GM12878 (cell line): ENCODE results near the gene PLEKHM3. TPM values are rescaled to one million over a fixed set of nuclear protein-coding genes. Genes with fewer than 3 reads are reported as not detected.

Experiments
- ATAC-seq: fragments of 200-7000 bp; cut with Tn5 transposase; 3 replicates; pipeline ENCODE4 v1.9.1; 2020; ENCODE audit warnings: mild to moderate bottlenecking, moderate library complexity
- BruUV-seq: library from RNA; stranded (reverse); fragments of 400-500 nt; replicated peaks from 2 replicates; lab custom pipeline; 2021; lab: Mats Ljungman, UMichigan
- CTCF ChIA-PET: fragments of 300-600 bp; sonication (Branson Sonifier 250); formaldehyde crosslinking; extraction: SDS; loops from one replicate; lab custom pipeline; 2021; ENCODE audit warnings: inconsistent platforms; lab: Yijun Ruan, JAX
- POLR2A ChIA-PET: fragments of 350-600 bp; formaldehyde crosslinking; extraction: SDS; loops from one replicate; lab custom pipeline; 2021; ENCODE audit warnings: inconsistent platforms; lab: Charles Lee
- RAD21 ChIA-PET: fragments of 300-600 bp; sonication (Branson Sonifier 250); formaldehyde crosslinking; loops from one replicate; lab custom pipeline; 2023; ENCODE audit warnings: antibody characterized with exemption; ENCODE audit not compliant: unreplicated experiment; lab: Charles Lee
- SMC1A ChIA-PET: fragments of 300-600 bp; sonication (Branson Sonifier 250); formaldehyde crosslinking; loops from one replicate; lab custom pipeline; 2023; ENCODE audit not compliant: unreplicated experiment, uncharacterized antibody; lab: Charles Lee
- DNase-seq: peaks from one replicate; pipeline ENCODE4 v3.0.0-alpha.2; 2011; ENCODE audit warnings: low read depth, low spot score
- FAIRE-seq: peaks from 3 replicates; lab custom pipeline; 2011; peaks lifted over from hg19 to GRCh38; lab: Jason Lieb, UNC
- H2AFZ ChIP-seq: 2 replicates; pipeline ENCODE4 v1.6.0; 2011; ENCODE audit warnings: low read depth, low read length, control low read depth; ENCODE audit not compliant: control insufficient read depth
- H3K27ac ChIP-seq: 2 replicates; pipeline ENCODE4 v1.5.1; 2011; ENCODE audit warnings: control low read depth; ENCODE audit not compliant: control insufficient read depth, insufficient read depth
- H3K27me3 ChIP-seq, 2 experiments: replicated peaks in 1 of 2; 2 replicates each; pipeline versions ENCODE4 v1.6.0 to v1.6.1; 2011; ENCODE audit warnings: low read length in 1 of 2; ENCODE audit not compliant: control insufficient read depth in 2 of 2, insufficient read depth in 2 of 2
- H3K36me3 ChIP-seq, 2 experiments: 2 replicates each; pipeline ENCODE4 v1.5.1; 2011; ENCODE audit warnings: low read length in 1 of 2; ENCODE audit not compliant: control insufficient read depth in 2 of 2, insufficient read depth in 2 of 2
- H3K4me1 ChIP-seq: 2 replicates; pipeline ENCODE4 v1.6.1; 2011; ENCODE audit warnings: mild to moderate bottlenecking, low read length, moderate library complexity, mixed read lengths; ENCODE audit not compliant: control insufficient read depth, insufficient read depth
- H3K4me2 ChIP-seq: 2 replicates; pipeline ENCODE4 v1.6.0; 2011; ENCODE audit warnings: control low read depth; ENCODE audit not compliant: control insufficient read depth, insufficient read depth
- H3K4me3 ChIP-seq: fragments of 200-600 bp; sonication (generic); 2 replicates; pipeline ENCODE4 v1.5.1; 2016
- H3K79me2 ChIP-seq: 2 replicates; pipeline ENCODE4 v1.6.0; 2011; ENCODE audit warnings: low read length; ENCODE audit not compliant: control insufficient read depth, insufficient read depth
- H3K9ac ChIP-seq: 2 replicates; pipeline ENCODE4 v1.8.0; 2011; ENCODE audit warnings: low read length, control low read depth, mixed read lengths; ENCODE audit not compliant: control insufficient read depth, insufficient read depth
- H3K9me3 ChIP-seq: replicated peaks from 3 replicates; pipeline ENCODE4 v1.5.1; 2011; ENCODE audit warnings: mild to moderate bottlenecking, low read length; ENCODE audit not compliant: control insufficient read depth, insufficient read depth
- H4K20me1 ChIP-seq: 2 replicates; pipeline ENCODE4 v1.6.0; 2011; ENCODE audit not compliant: control insufficient read depth, insufficient read depth
- BRCA1 ChIP-seq: IDR thresholded peaks from 2 replicates; pipeline ENCODE4 v1.6.1; 2011; ENCODE audit warnings: low read depth, low read length, improper control_type of control experiment
- TCF7 ChIP-seq: IDR thresholded peaks from 2 replicates; pipeline ENCODE4 v1.6.1; 2014; ENCODE audit warnings: antibody characterized with exemption, borderline replicate concordance
- WGBS: methylation state at CpG from one replicate; pipeline ENCODE4 v1.1.6; 2016; ENCODE audit warnings: low lambda C conversion rate; ENCODE audit not compliant: insufficient replicate concordance, insufficient coverage; ENCODE audit errors: missing lambda C conversion rate; 5-methylcytosine and 5-hydroxymethylcytosine counted together
- in situ Hi-C: fragments of 300-500 bp; cut with MboI; formaldehyde crosslinking; loops from 9 replicates; pipeline ENCODE4 v1.14.3; 2018; ENCODE audit warnings: mixed read lengths
- intact Hi-C: fragments of 100-400 bp; cut with micrococcal nuclease; formaldehyde crosslinking; loops from one replicate; pipeline ENCODE4 v1.14.2; 2022; ENCODE audit not compliant: unreplicated experiment
- polyA plus RNA-seq, 11 experiments: library from polyadenylated mRNA; depleted of rRNA in 4 of 11; unstranded in 6 of 11; stranded (reverse) in 5 of 11; fragments of >200 nt; fragmentation: Nextera tagmentation in 4 of 11; fragmentation: Illumina TruSeq in 1 of 11; extraction: Ambion mirVana in 4 of 11; extraction: Trizol in 1 of 11; gene quantifications; 1 replicate in 1 of 11; 2 replicates in 10 of 11; pipeline versions ENCODE4 v1.2.1 to v1.2.3, GENCODE V29; 2011 to 2016; ENCODE audit warnings: inconsistent platforms in 2 of 11, missing spikeins in 2 of 11, low read depth in 1 of 11
- total RNA-seq, 4 experiments: library from RNA; depleted of rRNA in 3 of 4; stranded (reverse); fragments of >200 nt in 3 of 4; fragmentation: Illumina TruSeq in 1 of 4; extraction: Trizol in 1 of 4; gene quantifications; 2 replicates each; pipeline versions ENCODE4 v1.2.1 to v1.2.3, GENCODE V29; 2013 to 2021
- TF ChIP-seq, protein P1 (sequence below): fragments of 450-650 bp; IDR thresholded peaks from 2 replicates; pipeline ENCODE4 v1.6.1; 2017; ENCODE audit warnings: mild to moderate bottlenecking, moderate library complexity
- TF ChIP-seq, protein P2 (sequence below): IDR thresholded peaks from 2 replicates; pipeline ENCODE4 v1.6.1; 2011; ENCODE audit warnings: borderline replicate concordance, low read depth, mild to moderate bottlenecking, moderate library complexity, mixed read lengths, low read length; ENCODE audit not compliant: insufficient read depth; ENCODE audit errors: extremely low read length
- TF ChIP-seq, protein P3 (sequence below): fragments of 450-650 bp; IDR thresholded peaks from 2 replicates; pipeline ENCODE4 v1.6.1; 2014; ENCODE audit warnings: mild to moderate bottlenecking
- TF ChIP-seq, protein P4 (sequence below): fragments of 450-650 bp; IDR thresholded peaks from 2 replicates; pipeline ENCODE4 v1.6.1; 2018; ENCODE audit warnings: borderline replicate concordance, mild to moderate bottlenecking; ENCODE audit not compliant: partially characterized antibody

The PLEKHM3 gene
- total and polyA plus RNA-seq, 10 of the 15 experiments (the other 5 are each of a cell fraction or from before 2014, with no cell fraction given) = 1.4 to 5.6 (median 3.0) TPM

DNA sequence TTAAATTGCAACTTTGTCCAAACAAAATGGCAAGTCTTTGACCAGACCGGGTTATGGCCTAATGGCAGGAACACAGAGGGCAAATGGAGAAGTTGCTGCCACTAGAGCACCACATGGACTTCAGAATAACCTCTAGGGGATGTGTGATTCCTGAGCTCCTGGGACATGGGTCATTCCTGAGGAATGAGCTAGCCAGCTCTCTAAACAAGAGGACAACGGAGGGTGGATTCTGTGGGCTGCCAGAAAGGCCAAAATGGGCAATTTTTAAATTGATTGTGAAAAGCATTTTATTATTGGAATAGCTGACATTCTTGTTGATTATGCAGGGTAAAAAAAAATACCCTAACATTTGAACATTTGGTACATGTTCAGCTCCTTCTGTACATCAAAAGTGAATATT, 145.8 kb downstream of the PLEKHM3 start:
- BruUV-seq = no TSS peak

More for the DNA sequence above, 145.8 kb downstream of the PLEKHM3 start:
- TF ChIP-seq TCF7 (no peak), BRCA1 (no peak)
- TF ChIP-seq, protein P1, sequence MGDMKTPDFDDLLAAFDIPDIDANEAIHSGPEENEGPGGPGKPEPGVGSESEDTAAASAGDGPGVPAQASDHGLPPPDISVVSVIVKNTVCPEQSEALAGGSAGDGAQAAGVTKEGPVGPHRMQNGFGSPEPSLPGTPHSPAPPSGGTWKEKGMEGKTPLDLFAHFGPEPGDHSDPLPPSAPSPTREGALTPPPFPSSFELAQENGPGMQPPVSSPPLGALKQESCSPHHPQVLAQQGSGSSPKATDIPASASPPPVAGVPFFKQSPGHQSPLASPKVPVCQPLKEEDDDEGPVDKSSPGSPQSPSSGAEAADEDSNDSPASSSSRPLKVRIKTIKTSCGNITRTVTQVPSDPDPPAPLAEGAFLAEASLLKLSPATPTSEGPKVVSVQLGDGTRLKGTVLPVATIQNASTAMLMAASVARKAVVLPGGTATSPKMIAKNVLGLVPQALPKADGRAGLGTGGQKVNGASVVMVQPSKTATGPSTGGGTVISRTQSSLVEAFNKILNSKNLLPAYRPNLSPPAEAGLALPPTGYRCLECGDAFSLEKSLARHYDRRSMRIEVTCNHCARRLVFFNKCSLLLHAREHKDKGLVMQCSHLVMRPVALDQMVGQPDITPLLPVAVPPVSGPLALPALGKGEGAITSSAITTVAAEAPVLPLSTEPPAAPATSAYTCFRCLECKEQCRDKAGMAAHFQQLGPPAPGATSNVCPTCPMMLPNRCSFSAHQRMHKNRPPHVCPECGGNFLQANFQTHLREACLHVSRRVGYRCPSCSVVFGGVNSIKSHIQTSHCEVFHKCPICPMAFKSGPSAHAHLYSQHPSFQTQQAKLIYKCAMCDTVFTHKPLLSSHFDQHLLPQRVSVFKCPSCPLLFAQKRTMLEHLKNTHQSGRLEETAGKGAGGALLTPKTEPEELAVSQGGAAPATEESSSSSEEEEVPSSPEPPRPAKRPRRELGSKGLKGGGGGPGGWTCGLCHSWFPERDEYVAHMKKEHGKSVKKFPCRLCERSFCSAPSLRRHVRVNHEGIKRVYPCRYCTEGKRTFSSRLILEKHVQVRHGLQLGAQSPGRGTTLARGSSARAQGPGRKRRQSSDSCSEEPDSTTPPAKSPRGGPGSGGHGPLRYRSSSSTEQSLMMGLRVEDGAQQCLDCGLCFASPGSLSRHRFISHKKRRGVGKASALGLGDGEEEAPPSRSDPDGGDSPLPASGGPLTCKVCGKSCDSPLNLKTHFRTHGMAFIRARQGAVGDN = no peak
- TF ChIP-seq, protein P2, sequence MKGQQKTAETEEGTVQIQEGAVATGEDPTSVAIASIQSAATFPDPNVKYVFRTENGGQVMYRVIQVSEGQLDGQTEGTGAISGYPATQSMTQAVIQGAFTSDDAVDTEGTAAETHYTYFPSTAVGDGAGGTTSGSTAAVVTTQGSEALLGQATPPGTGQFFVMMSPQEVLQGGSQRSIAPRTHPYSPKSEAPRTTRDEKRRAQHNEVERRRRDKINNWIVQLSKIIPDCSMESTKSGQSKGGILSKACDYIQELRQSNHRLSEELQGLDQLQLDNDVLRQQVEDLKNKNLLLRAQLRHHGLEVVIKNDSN = no peak
- TF ChIP-seq, protein P3, sequence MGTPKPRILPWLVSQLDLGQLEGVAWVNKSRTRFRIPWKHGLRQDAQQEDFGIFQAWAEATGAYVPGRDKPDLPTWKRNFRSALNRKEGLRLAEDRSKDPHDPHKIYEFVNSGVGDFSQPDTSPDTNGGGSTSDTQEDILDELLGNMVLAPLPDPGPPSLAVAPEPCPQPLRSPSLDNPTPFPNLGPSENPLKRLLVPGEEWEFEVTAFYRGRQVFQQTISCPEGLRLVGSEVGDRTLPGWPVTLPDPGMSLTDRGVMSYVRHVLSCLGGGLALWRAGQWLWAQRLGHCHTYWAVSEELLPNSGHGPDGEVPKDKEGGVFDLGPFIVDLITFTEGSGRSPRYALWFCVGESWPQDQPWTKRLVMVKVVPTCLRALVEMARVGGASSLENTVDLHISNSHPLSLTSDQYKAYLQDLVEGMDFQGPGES = no peak
- TF ChIP-seq, protein P4, sequence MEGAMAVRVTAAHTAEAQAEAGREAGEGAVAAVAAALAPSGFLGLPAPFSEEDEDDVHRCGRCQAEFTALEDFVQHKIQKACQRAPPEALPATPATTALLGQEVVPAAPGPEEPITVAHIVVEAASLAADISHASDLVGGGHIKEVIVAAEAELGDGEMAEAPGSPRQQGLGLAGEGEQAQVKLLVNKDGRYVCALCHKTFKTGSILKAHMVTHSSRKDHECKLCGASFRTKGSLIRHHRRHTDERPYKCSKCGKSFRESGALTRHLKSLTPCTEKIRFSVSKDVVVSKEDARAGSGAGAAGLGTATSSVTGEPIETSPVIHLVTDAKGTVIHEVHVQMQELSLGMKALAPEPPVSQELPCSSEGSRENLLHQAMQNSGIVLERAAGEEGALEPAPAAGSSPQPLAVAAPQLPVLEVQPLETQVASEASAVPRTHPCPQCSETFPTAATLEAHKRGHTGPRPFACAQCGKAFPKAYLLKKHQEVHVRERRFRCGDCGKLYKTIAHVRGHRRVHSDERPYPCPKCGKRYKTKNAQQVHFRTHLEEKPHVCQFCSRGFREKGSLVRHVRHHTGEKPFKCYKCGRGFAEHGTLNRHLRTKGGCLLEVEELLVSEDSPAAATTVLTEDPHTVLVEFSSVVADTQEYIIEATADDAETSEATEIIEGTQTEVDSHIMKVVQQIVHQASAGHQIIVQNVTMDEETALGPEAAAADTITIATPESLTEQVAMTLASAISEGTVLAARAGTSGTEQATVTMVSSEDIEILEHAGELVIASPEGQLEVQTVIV = no peak
- in situ Hi-C loops = no loop called here
- Histone ChIP-seq H2AFZ (no peak overlapping the region), H3K79me2 (no peaks in the 10 kb centered on the region), H3K27me3 (no peaks in the 10 kb centered on the region), H3K9me3 (no peaks in the 10 kb centered on the region), H3K36me3 (no peaks in the 10 kb centered on the region), H3K27ac (no peak overlapping the region), H3K4me1 (no peaks in the 10 kb centered on the region; the same call in 1 of the 2 replicates), H3K4me3 (no peak overlapping the region), H3K4me2 (no peak overlapping the region), H4K20me1 (no peaks in the 10 kb centered on the region), H3K9ac (no peak overlapping the region)
- RAD21 ChIA-PET = interaction anchor here (0.8 kb wide), 1 partner anchor 20 kb away, joined by 3 read pairs; no protein-coding TSS in a partner anchor
- SMC1A ChIA-PET = interaction anchor here (1.0 to 2.1 kb wide), 6 partner anchors 9 to 59 kb away, joined by 3 to 6 read pairs (median 5); no protein-coding TSS in a partner anchor
- intact Hi-C loops = no loop called here
- DNase-seq = no peak
- WGBS = 100% methylated on average over 2 of the region's 2 CpGs
- POLR2A ChIA-PET = interaction anchor here (1.8 kb wide), 1 partner anchor 10 kb away, joined by 6 read pairs; no protein-coding TSS in a partner anchor
- no peak for FAIRE-seq
- no peak for ATAC-seq
- CTCF ChIA-PET = interaction anchor here (0.6 to 1.2 kb wide), 3 partner anchors 8 to 134 kb away, joined by 3 read pairs; no protein-coding TSS in a partner anchor
